H1 (cell line): ENCODE data around the gene PRSS12. TPM values are rescaled to one million over a fixed set of nuclear protein-coding genes. Genes with fewer than 3 reads are reported as not detected.

ENCODE experiments used
- CTCF ChIA-PET: fragments of 300-600 bp; sonication (Branson Sonifier 250); formaldehyde crosslinking; loops from one replicate; lab custom pipeline; 2021; ENCODE audit not compliant: partially characterized antibody; lab: Charles Lee
- POLR2A ChIA-PET: fragments of 300-600 bp; sonication (Branson Sonifier 250); formaldehyde crosslinking; loops from one replicate; lab custom pipeline; 2021; ENCODE audit warnings: inconsistent platforms; ENCODE audit not compliant: partially characterized antibody; lab: Charles Lee
- DNase-seq, 2 experiments: peaks; one replicate each; pipeline versions ENCODE4 v3.0.0 to v3.0.0-alpha.2; 2010 to 2022; ENCODE audit warnings: low spot score in 2 of 2, low read depth in 1 of 2, mixed read lengths in 1 of 2
- FAIRE-seq: peaks from 2 replicates; lab custom pipeline; 2011; peaks lifted over from hg19 to GRCh38; lab: Jason Lieb, UNC
- H2AFZ ChIP-seq: 2 replicates; pipeline ENCODE4 v1.8.1; 2012; ENCODE audit warnings: low read length, inconsistent platforms
- H2AK5ac ChIP-seq: 2 replicates; pipeline ENCODE4 v1.6.1; 2013; ENCODE audit warnings: low read depth, low read length
- H2BK120ac ChIP-seq: replicated peaks from 2 replicates; pipeline ENCODE3; 2013; ENCODE audit warnings: low read depth, low read length, inconsistent platforms
- H2BK12ac ChIP-seq: 2 replicates; pipeline ENCODE4 v1.6.1; 2013; ENCODE audit warnings: low read depth, low read length
- H2BK15ac ChIP-seq: 2 replicates; pipeline ENCODE4 v1.6.1; 2013; ENCODE audit warnings: low read length
- H2BK20ac ChIP-seq: 2 replicates; pipeline ENCODE4 v1.6.1; 2013; ENCODE audit warnings: low read length
- H2BK5ac ChIP-seq: 2 replicates; pipeline ENCODE4 v1.6.1; 2013; ENCODE audit warnings: low read depth, low read length
- H3K14ac ChIP-seq: 2 replicates; pipeline ENCODE4 v1.6.1; 2013; ENCODE audit warnings: inconsistent platforms; ENCODE audit not compliant: insufficient read length
- H3K18ac ChIP-seq: 2 replicates; pipeline ENCODE4 v1.6.1; 2013; ENCODE audit warnings: low read length; ENCODE audit errors: extremely low read depth
- H3K23ac ChIP-seq: 2 replicates; pipeline ENCODE4 v1.6.1; 2013; ENCODE audit warnings: inconsistent platforms; ENCODE audit not compliant: insufficient read length
- H3K23me2 ChIP-seq: 2 replicates; pipeline ENCODE4 v1.6.1; 2013; ENCODE audit warnings: low read depth, low read length
- H3K27ac ChIP-seq: 2 replicates; pipeline ENCODE4 v1.6.1; 2011; ENCODE audit warnings: low read depth, low read length, inconsistent platforms
- H3K27me3 ChIP-seq, 4 experiments: replicated peaks in 1 of 4; 1 replicate in 1 of 4; 2 replicates in 3 of 4; pipeline versions ENCODE4 v1.6.1 to v1.8.1; 2011 to 2013; ENCODE audit warnings: low read length in 3 of 4, mild to moderate bottlenecking in 3 of 4, inconsistent platforms in 2 of 4, mixed read lengths in 2 of 4, moderate library complexity in 1 of 4; ENCODE audit not compliant: control insufficient read depth in 3 of 4, insufficient read depth in 3 of 4; ENCODE audit errors: extremely low read depth in 1 of 4
- H3K36me3 ChIP-seq, 4 experiments: 2 replicates each; pipeline versions ENCODE4 v1.6.1 to v1.8.1; 2011 to 2013; ENCODE audit warnings: mild to moderate bottlenecking in 4 of 4, low read length in 3 of 4, moderate library complexity in 2 of 4, control low read depth in 1 of 4, inconsistent platforms in 1 of 4; ENCODE audit not compliant: insufficient read depth in 4 of 4, control insufficient read depth in 2 of 4
- H3K4ac ChIP-seq: replicated peaks from 2 replicates; pipeline ENCODE3; 2013; ENCODE audit warnings: low read length, low read depth, mixed read lengths, inconsistent platforms; ENCODE audit not compliant: insufficient read length
- H3K4me1 ChIP-seq, 4 experiments: replicated peaks in 1 of 4; 1 replicate in 1 of 4; 2 replicates in 3 of 4; pipeline versions ENCODE4 v1.6.1 to v1.8.1; 2011 to 2013; ENCODE audit warnings: low read length in 3 of 4, inconsistent platforms in 2 of 4, mixed read lengths in 1 of 4; ENCODE audit not compliant: insufficient read depth in 4 of 4, control insufficient read depth in 3 of 4
- H3K4me2 ChIP-seq, 2 experiments: 2 replicates each; pipeline versions ENCODE4 v1.6.1 to v1.8.1; 2011 to 2013; ENCODE audit warnings: low read depth in 2 of 2, low read length in 2 of 2, control low read depth in 1 of 2, inconsistent platforms in 1 of 2, mild to moderate bottlenecking in 1 of 2; ENCODE audit not compliant: insufficient read depth in 1 of 2
- H3K4me3 ChIP-seq, 4 experiments: fragments of 200-600, 300-600 bp in 1 of 4; sonication (generic), shearing (Covaris generic), sonication (Bioruptor Twin) in 1 of 4; 2 replicates each; pipeline versions ENCODE4 v1.5.1 to v1.8.1; 2011 to 2016; ENCODE audit warnings: low read length in 4 of 4, low read depth in 3 of 4, control low read depth in 2 of 4, inconsistent platforms in 2 of 4, mild to moderate bottlenecking in 2 of 4, mixed read lengths in 1 of 4, moderate library complexity in 1 of 4; ENCODE audit not compliant: insufficient read depth in 2 of 4; ENCODE audit errors: extremely low read depth in 1 of 4
- H3K56ac ChIP-seq: replicated peaks from 2 replicates; pipeline ENCODE3; 2013; ENCODE audit warnings: low read depth, mild to moderate bottlenecking, mixed read lengths, low read length, inconsistent platforms; ENCODE audit not compliant: insufficient read length
- H3K79me1 ChIP-seq: 2 replicates; pipeline ENCODE4 v1.6.1; 2013; ENCODE audit warnings: low read depth, low read length, control low read depth
- H3K79me2 ChIP-seq, 2 experiments: 2 replicates each; pipeline versions ENCODE4 v1.6.1 to v1.8.1; 2012 to 2013; ENCODE audit warnings: low read length in 2 of 2, mild to moderate bottlenecking in 2 of 2, inconsistent platforms in 1 of 2; ENCODE audit not compliant: insufficient read depth in 2 of 2, control insufficient read depth in 1 of 2
- H3K9ac ChIP-seq, 4 experiments: replicated peaks in 1 of 4; 1 replicate in 1 of 4; 2 replicates in 3 of 4; pipeline versions ENCODE4 v1.6.1 to v1.8.1; 2011 to 2013; ENCODE audit warnings: low read depth in 3 of 4, low read length in 3 of 4, control low read depth in 2 of 4, mild to moderate bottlenecking in 2 of 4, moderate library complexity in 2 of 4, inconsistent platforms in 1 of 4; ENCODE audit errors: extremely low read depth in 1 of 4
- H3K9me3 ChIP-seq, 2 experiments: 2 replicates each; pipeline versions ENCODE4 v1.6.1 to v1.8.1; 2012 to 2013; ENCODE audit warnings: mild to moderate bottlenecking in 2 of 2, moderate library complexity in 2 of 2, control low read depth in 1 of 2, inconsistent platforms in 1 of 2, low read depth in 1 of 2, low read length in 1 of 2, mixed read lengths in 1 of 2; ENCODE audit not compliant: insufficient read depth in 2 of 2
- H4K20me1 ChIP-seq, 2 experiments: replicated peaks in 1 of 2; 2 replicates each; pipeline versions ENCODE3 to v1.8.1; 2011 to 2013; ENCODE audit warnings: inconsistent platforms in 2 of 2, low read length in 2 of 2, mild to moderate bottlenecking in 1 of 2; ENCODE audit not compliant: insufficient read depth in 2 of 2, control insufficient read depth in 1 of 2
- H4K5ac ChIP-seq: 2 replicates; pipeline ENCODE4 v1.6.1; 2013; ENCODE audit warnings: low read length, low read depth, mixed read lengths, inconsistent platforms; ENCODE audit not compliant: insufficient read length
- H4K8ac ChIP-seq: 2 replicates; pipeline ENCODE4 v1.8.0; 2013; ENCODE audit warnings: mild to moderate bottlenecking, moderate library complexity, low read length, inconsistent platforms; ENCODE audit not compliant: insufficient read depth; ENCODE audit errors: extremely low read depth
- H4K91ac ChIP-seq: replicated peaks from 2 replicates; pipeline ENCODE3; 2013; ENCODE audit warnings: low read length, mixed read lengths, inconsistent platforms; ENCODE audit not compliant: insufficient read length
- CBX5 ChIP-seq: fragments of 300-800, 300-1000 bp; sonication (generic); IDR thresholded peaks from 2 replicates; pipeline ENCODE4 v1.7.1; 2016; ENCODE audit warnings: antibody characterized with exemption, low read length, low read depth
- CBX8 ChIP-seq: fragments of 300-800, 300-1000 bp; sonication (generic); IDR thresholded peaks from 2 replicates; pipeline ENCODE4 v1.7.1; 2016; ENCODE audit warnings: low read depth, low read length, borderline replicate concordance
- POLR2A ChIP-seq, 2 experiments: IDR thresholded peaks; 1 replicate in 1 of 2; 2 replicates in 1 of 2; pipeline ENCODE4 v1.6.1; 2011; ENCODE audit warnings: low read depth in 2 of 2, low read length in 2 of 2, mild to moderate bottlenecking in 2 of 2; ENCODE audit errors: control extremely low read depth in 1 of 2
- RBBP5 ChIP-seq: IDR thresholded peaks from 2 replicates; pipeline ENCODE4 v1.7.1; 2012; ENCODE audit warnings: low read depth, mild to moderate bottlenecking, inconsistent platforms, low read length, moderate library complexity, borderline replicate concordance
- RFX5 ChIP-seq: IDR thresholded peaks from 2 replicates; pipeline ENCODE4 v1.6.1; 2011; ENCODE audit warnings: low read depth, low read length, improper control_type of control experiment, borderline replicate concordance
- SP1 ChIP-seq: IDR thresholded peaks from 2 replicates; pipeline ENCODE4 v1.6.1; 2011; ENCODE audit warnings: low read depth, low read length
- TCF12 ChIP-seq: IDR thresholded peaks from 2 replicates; pipeline ENCODE4 v1.6.1; 2011; ENCODE audit warnings: low read depth, mild to moderate bottlenecking, low read length
- WGBS, 2 experiments: shearing (Covaris generic) in 1 of 2; methylation state at CpG; one replicate each; pipeline versions ENCODE4 v1.1.6 to v1.1.7; 2013 to 2015; ENCODE audit warnings: low lambda C conversion rate in 2 of 2, mixed read lengths in 2 of 2, inconsistent platforms in 1 of 2, low coverage in 1 of 2, missing lambda C conversion rate in 1 of 2; ENCODE audit not compliant: insufficient replicate concordance in 2 of 2, insufficient coverage in 1 of 2, insufficient read length in 1 of 2; ENCODE audit errors: extremely low coverage in 1 of 2, missing lambda C conversion rate in 1 of 2; 5-methylcytosine and 5-hydroxymethylcytosine counted together
- polyA plus RNA-seq, 7 experiments: library from polyadenylated mRNA; depleted of rRNA in 3 of 7; stranded (reverse) in 5 of 7; unstranded in 2 of 7; fragments of >200 nt in 5 of 7; fragments of 200-250 nt in 2 of 7; gene quantifications; 1 replicate in 5 of 7; 2 replicates in 1 of 7; 4 replicates in 1 of 7; pipeline versions ENCODE4 v1.2.1 to v1.2.3, GENCODE V29; 2011 to 2013; ENCODE audit warnings: missing spikeins in 2 of 7, mixed read lengths in 2 of 7
- total RNA-seq: library from RNA; stranded (reverse); fragmentation: NEBNext Ultra II Directional; extraction: Animal tissue kit (Norgen Biotek cat#: 25700); gene quantifications from 2 replicates; pipeline ENCODE4 v1.2.1, GENCODE V29; 2021
- TF ChIP-seq, protein P1 (sequence below): IDR thresholded peaks from 2 replicates; pipeline ENCODE4 v1.6.1; 2012; ENCODE audit warnings: inconsistent platforms
- TF ChIP-seq, protein P2 (sequence below): IDR thresholded peaks from 2 replicates; pipeline ENCODE4 v1.6.1; 2012; ENCODE audit warnings: low read length, inconsistent platforms
- TF ChIP-seq, protein P3 (sequence below), 3 experiments: IDR thresholded peaks; 1 replicate in 2 of 3; 2 replicates in 1 of 3; pipeline versions ENCODE4 v1.5.1 to v1.6.1; 2011; ENCODE audit warnings: low read length in 3 of 3, mild to moderate bottlenecking in 3 of 3, inconsistent platforms in 2 of 3, low read depth in 1 of 3, moderate library complexity in 1 of 3; ENCODE audit not compliant: insufficient read depth in 1 of 3; ENCODE audit errors: control extremely low read depth in 1 of 3

PRSS12 gene
- total and polyA plus RNA-seq, 2 of the 8 experiments (the other 6 are each of a cell fraction or from before 2014, with no cell fraction given) = 2.6 to 9.3 TPM

DNA sequence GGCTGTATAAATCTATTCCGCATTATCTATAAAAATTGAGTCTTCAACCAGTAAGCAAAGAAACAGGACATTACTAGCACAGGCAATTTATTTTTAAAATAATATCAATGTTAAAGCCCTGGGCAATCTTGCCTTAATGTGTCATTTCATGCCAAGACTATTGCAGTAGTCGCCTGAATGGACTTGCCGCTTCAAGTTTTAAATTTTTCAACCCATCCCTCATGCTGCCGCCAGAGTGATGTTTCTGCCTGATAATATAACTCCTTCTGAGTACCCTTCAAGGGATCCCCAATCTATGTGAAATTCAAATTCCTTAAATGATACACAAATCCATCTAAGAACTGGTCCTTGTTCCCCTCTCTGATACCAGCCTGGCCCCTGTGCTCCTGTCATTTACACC, 66.9 kb downstream of the PRSS12 start:
- no peak overlapping the region for H3K4me3 ChIP-seq
- H3K4me2 ChIP-seq = no peak overlapping the region
- no peak overlapping the region for H2AK5ac ChIP-seq
- POLR2A ChIA-PET = no interaction called here
- no peak overlapping the region for H2BK20ac ChIP-seq
- no peak overlapping the region for H3K23ac ChIP-seq
- no peaks in the 10 kb centered on the region for H3K79me2 ChIP-seq
- peaks cover 0 to 13% (median 0%) of the 10 kb centered on the region in 4 experiments; a peak in 2 of 8 replicates for H3K36me3 ChIP-seq
- no peak overlapping the region for H2BK12ac ChIP-seq
- H3K4ac ChIP-seq = no peak overlapping the region
- WGBS, 2 experiments = 92% methylated on average over 4 of the region's 4 CpGs; no CpG with 5 or more reads in 1 of the 2 experiments
- H4K20me1 ChIP-seq = peaks cover 0 to 4% of the 10 kb centered on the region in 2 experiments
- H3K79me1 ChIP-seq = no peaks in the 10 kb centered on the region
- H2AFZ ChIP-seq = no peak overlapping the region
- CTCF ChIA-PET = no interaction called here
- no peak overlapping the region for H3K56ac ChIP-seq
- no peak overlapping the region for H4K8ac ChIP-seq
- H3K18ac ChIP-seq = no peak overlapping the region
- no peak overlapping the region for H4K91ac ChIP-seq
- no peak overlapping the region for H3K9ac ChIP-seq
- no peak overlapping the region for H3K14ac ChIP-seq
- no peaks in the 10 kb centered on the region for H3K27me3 ChIP-seq
- no peak overlapping the region for H2BK5ac ChIP-seq
- H3K27ac ChIP-seq = no peak overlapping the region
- H2BK15ac ChIP-seq = no peak overlapping the region
- no peak for DNase-seq
- no peak overlapping the region for H4K5ac ChIP-seq
- no peaks in the 10 kb centered on the region; the same call in 1 of the 2 replicates for H3K23me2 ChIP-seq
- no peaks in the 10 kb centered on the region; a peak in 1 of 7 replicates for H3K4me1 ChIP-seq
- no peaks in the 10 kb centered on the region for H3K9me3 ChIP-seq
- FAIRE-seq = no peak
- H2BK120ac ChIP-seq = no peak overlapping the region
- no peak for TF ChIP-seq POLR2A (IDR thresholded peaks at IDR 0.05; ENCODE audit: control extremely low read depth in 1 of 2, low read depth in 2 of 2, low read length in 2 of 2)
- TF ChIP-seq CBX8 = no peak
- TF ChIP-seq RFX5 = no peak
- TF ChIP-seq, protein P1, sequence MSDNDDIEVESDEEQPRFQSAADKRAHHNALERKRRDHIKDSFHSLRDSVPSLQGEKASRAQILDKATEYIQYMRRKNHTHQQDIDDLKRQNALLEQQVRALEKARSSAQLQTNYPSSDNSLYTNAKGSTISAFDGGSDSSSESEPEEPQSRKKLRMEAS = no peak
- TF ChIP-seq, protein P2, sequence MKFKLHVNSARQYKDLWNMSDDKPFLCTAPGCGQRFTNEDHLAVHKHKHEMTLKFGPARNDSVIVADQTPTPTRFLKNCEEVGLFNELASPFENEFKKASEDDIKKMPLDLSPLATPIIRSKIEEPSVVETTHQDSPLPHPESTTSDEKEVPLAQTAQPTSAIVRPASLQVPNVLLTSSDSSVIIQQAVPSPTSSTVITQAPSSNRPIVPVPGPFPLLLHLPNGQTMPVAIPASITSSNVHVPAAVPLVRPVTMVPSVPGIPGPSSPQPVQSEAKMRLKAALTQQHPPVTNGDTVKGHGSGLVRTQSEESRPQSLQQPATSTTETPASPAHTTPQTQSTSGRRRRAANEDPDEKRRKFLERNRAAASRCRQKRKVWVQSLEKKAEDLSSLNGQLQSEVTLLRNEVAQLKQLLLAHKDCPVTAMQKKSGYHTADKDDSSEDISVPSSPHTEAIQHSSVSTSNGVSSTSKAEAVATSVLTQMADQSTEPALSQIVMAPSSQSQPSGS = no peak
- no peak for TF ChIP-seq SP1
- TF ChIP-seq CBX5 = no peak
- no peak for TF ChIP-seq RBBP5
- TF ChIP-seq, protein P3, sequence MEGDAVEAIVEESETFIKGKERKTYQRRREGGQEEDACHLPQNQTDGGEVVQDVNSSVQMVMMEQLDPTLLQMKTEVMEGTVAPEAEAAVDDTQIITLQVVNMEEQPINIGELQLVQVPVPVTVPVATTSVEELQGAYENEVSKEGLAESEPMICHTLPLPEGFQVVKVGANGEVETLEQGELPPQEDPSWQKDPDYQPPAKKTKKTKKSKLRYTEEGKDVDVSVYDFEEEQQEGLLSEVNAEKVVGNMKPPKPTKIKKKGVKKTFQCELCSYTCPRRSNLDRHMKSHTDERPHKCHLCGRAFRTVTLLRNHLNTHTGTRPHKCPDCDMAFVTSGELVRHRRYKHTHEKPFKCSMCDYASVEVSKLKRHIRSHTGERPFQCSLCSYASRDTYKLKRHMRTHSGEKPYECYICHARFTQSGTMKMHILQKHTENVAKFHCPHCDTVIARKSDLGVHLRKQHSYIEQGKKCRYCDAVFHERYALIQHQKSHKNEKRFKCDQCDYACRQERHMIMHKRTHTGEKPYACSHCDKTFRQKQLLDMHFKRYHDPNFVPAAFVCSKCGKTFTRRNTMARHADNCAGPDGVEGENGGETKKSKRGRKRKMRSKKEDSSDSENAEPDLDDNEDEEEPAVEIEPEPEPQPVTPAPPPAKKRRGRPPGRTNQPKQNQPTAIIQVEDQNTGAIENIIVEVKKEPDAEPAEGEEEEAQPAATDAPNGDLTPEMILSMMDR (IDR thresholded peaks at IDR 0.05; ENCODE audit: control extremely low read depth in 1 of 3, insufficient read depth in 1 of 3, low read depth in 1 of 3, low read length in 3 of 3) = no peak
- TF ChIP-seq TCF12 = no peak
